Natural killer cell (primary cell): ENCODE results near the gene MMP12. TPM values are rescaled to one million over a fixed set of nuclear protein-coding genes. Genes with fewer than 3 reads are reported as not detected.
"Not testable (repeated sequence)": the region's sequence is repeated elsewhere in the genome, so short reads cannot be mapped to it uniquely, and the experiment has no call there.

Experiments
- ATAC-seq, 3 donors: fragments of 150-1000 bp in 2 of 3; fragments of 200-7000 bp in 1 of 3; cut with Tn5 transposase; 1 replicate in 1 of 3; 2 replicates in 2 of 3; pipeline ENCODE4 v1.10.0; 2021; ENCODE audit warnings: mild to moderate bottlenecking in 2 of 3, moderate library complexity in 2 of 3
- DNase-seq, 2 donors: peaks; one replicate each; pipeline versions ENCODE4 v3.0.0 to v3.0.0-alpha.2; 2013 to 2021; ENCODE audit warnings: mixed read lengths in 1 of 2
- H3K27ac ChIP-seq: one replicate; pipeline ENCODE4 v1.5.1; 2013; ENCODE audit warnings: mild to moderate bottlenecking, low read length
- H3K27me3 ChIP-seq: one replicate; pipeline ENCODE4 v1.6.1; 2013; ENCODE audit warnings: low read length; ENCODE audit not compliant: control insufficient read depth, insufficient read depth
- H3K36me3 ChIP-seq: one replicate; pipeline ENCODE4 v1.6.1; 2013; ENCODE audit warnings: low read length; ENCODE audit not compliant: control insufficient read depth, insufficient read depth
- H3K4me1 ChIP-seq: one replicate; pipeline ENCODE4 v1.6.1; 2013; ENCODE audit warnings: low read length; ENCODE audit not compliant: control insufficient read depth, insufficient read depth
- H3K4me3 ChIP-seq: one replicate; pipeline ENCODE4 v1.5.1; 2013; ENCODE audit warnings: low read length
- H3K9me3 ChIP-seq: one replicate; pipeline ENCODE4 v1.6.1; 2013; ENCODE audit warnings: low read length; ENCODE audit not compliant: control insufficient read depth, insufficient read depth
- H3K27ac Mint-ChIP-seq, 2 donors: one replicate each; pipeline ENCODE4 v1.8.0; 2022; ENCODE audit warnings: mild to moderate bottlenecking in 2 of 2, mixed read lengths in 2 of 2, moderate library complexity in 1 of 2
- H3K27me3 Mint-ChIP-seq, 2 donors: one replicate each; pipeline ENCODE4 v1.8.0; 2022; ENCODE audit warnings: low read depth in 2 of 2, mixed read lengths in 2 of 2
- H3K36me3 Mint-ChIP-seq: one replicate; pipeline ENCODE4 v1.8.0; 2022; ENCODE audit warnings: mixed read lengths
- H3K4me1 Mint-ChIP-seq, 2 donors: one replicate each; pipeline ENCODE4 v1.8.0; 2022; ENCODE audit warnings: mixed read lengths in 2 of 2
- H3K4me3 Mint-ChIP-seq: one replicate; pipeline ENCODE4 v1.8.0; 2022; ENCODE audit warnings: mild to moderate bottlenecking, moderate library complexity, mixed read lengths
- H3K9me3 Mint-ChIP-seq, 2 donors: one replicate each; pipeline ENCODE4 v1.8.0; 2022; ENCODE audit warnings: mixed read lengths in 2 of 2
- CTCF ChIP-seq: fragments of 200-600 bp; IDR thresholded peaks from one replicate; pipeline ENCODE4 v1.8.0; 2022; ENCODE audit warnings: antibody characterized with exemption
- WGBS: methylation state at CpG from one replicate; pipeline ENCODE4 v1.1.7; 2013; ENCODE audit warnings: missing lambda C conversion rate; ENCODE audit not compliant: insufficient coverage; 5-methylcytosine and 5-hydroxymethylcytosine counted together
- intact Hi-C: fragments of 100-400 bp; cut with micrococcal nuclease; formaldehyde crosslinking; loops from one replicate; pipeline ENCODE4 v1.14.2; 2022
- total RNA-seq, 4 donors: library from RNA; stranded (reverse); fragments of 120-200 nt in 1 of 4; gene quantifications; one replicate each; pipeline versions ENCODE4 v1.2.3 to v1.2.4, GENCODE V29; 2013 to 2022

MMP12 gene
- total RNA-seq, 3 donors from 2014 or later (not counting 1 experiment from before 2014, with no cell fraction given), result not detected

GRCh38 chr11:102911758-102912481 lies 37.1 kb upstream of the MMP12 start:
- Histone ChIP-seq H3K27me3 (no peaks in the 10 kb centered on the region), H3K36me3 (no peaks in the 10 kb centered on the region), H3K9me3 (no peaks in the 10 kb centered on the region), H3K27ac (no peak overlapping the region), H3K4me3 (no peak overlapping the region), H3K4me1 (no peaks in the 10 kb centered on the region)
- intact Hi-C loops, result no loop called here
- no peak overlapping the region for H3K4me3 Mint-ChIP-seq
- TF ChIP-seq CTCF, result no peak
- peaks cover 4 to 16% of the 10 kb centered on the region in 2 donors for H3K27me3 Mint-ChIP-seq
- peaks cover 0 to 4% of the 10 kb centered on the region in 2 donors for H3K9me3 Mint-ChIP-seq
- ATAC-seq, result no peak
- no peak overlapping the region for H3K27ac Mint-ChIP-seq
- 93% methylated on average over 10 of the region's 13 CpGs for WGBS
- no peaks in the 10 kb centered on the region for H3K4me1 Mint-ChIP-seq
- no peaks in the 10 kb centered on the region for H3K36me3 Mint-ChIP-seq
- no peak for DNase-seq

- H3K27ac ChIP-seq, H3K4me3 Mint-ChIP-seq, H3K4me1 ChIP-seq, intact Hi-C loops, DNase-seq, H3K36me3 Mint-ChIP-seq, H3K4me3 ChIP-seq, ATAC-seq, H3K9me3 Mint-ChIP-seq, H3K27me3 Mint-ChIP-seq, H3K4me1 Mint-ChIP-seq, H3K36me3 ChIP-seq, H3K27me3 ChIP-seq, H3K9me3 ChIP-seq, H3K27ac Mint-ChIP-seq: not testable (repeated sequence)
- 89% methylated on average over 5 of the region's 5 CpGs for WGBS
Observed at GRCh38 chr11:102905848-102906247, 31.1 kb upstream of the MMP12 start.

- ATAC-seq, H3K4me1 Mint-ChIP-seq, H3K4me1 ChIP-seq, H3K27ac Mint-ChIP-seq, H3K9me3 ChIP-seq, DNase-seq, intact Hi-C loops, H3K4me3 Mint-ChIP-seq, H3K27me3 Mint-ChIP-seq, H3K36me3 Mint-ChIP-seq, H3K4me3 ChIP-seq, H3K27me3 ChIP-seq, H3K27ac ChIP-seq, H3K9me3 Mint-ChIP-seq, H3K36me3 ChIP-seq: not testable (repeated sequence)
- WGBS, result 85% methylated on average over 5 of the region's 5 CpGs
Observed at GRCh38 chr11:102903895-102904294, 29.1 kb upstream of the MMP12 start.

GRCh38 chr11:102900346-102900745 lies 25.6 kb upstream of the MMP12 start:
- no peaks in the 10 kb centered on the region for H3K36me3 Mint-ChIP-seq
- Histone ChIP-seq H3K4me1 (no peaks in the 10 kb centered on the region), H3K9me3 (no peaks in the 10 kb centered on the region), H3K27me3 (no peaks in the 10 kb centered on the region), H3K36me3 (no peaks in the 10 kb centered on the region), H3K27ac (no peak overlapping the region), H3K4me3 (no peak overlapping the region)
- peaks cover 2 to 5% of the 10 kb centered on the region in 2 donors for H3K9me3 Mint-ChIP-seq
- intact Hi-C loops, result no loop called here
- WGBS, result 64% methylated on average over 1 of the region's 2 CpGs
- no peak overlapping the region for H3K27ac Mint-ChIP-seq
- no peak for ATAC-seq
- H3K4me3 Mint-ChIP-seq, result no peak overlapping the region
- DNase-seq, result no peak
- H3K27me3 Mint-ChIP-seq, result peaks cover 0 to 2% of the 10 kb centered on the region in 2 donors
- TF ChIP-seq CTCF, result no peak
- H3K4me1 Mint-ChIP-seq, result no peaks in the 10 kb centered on the region
